SK-N-SH (cell line): Measurements from ENCODE around the gene RBBP8.

ENCODE experiments used
- REST ChIP-seq: IDR thresholded peaks from 2 replicates; pipeline ENCODE4 v1.6.1; 2012; ENCODE audit warnings: mild to moderate bottlenecking, low read depth, low read length, moderate library complexity
- TF ChIP-seq, protein P1 (sequence below): fragments of 200-600 bp; sonication (generic); IDR thresholded peaks from 2 replicates; pipeline ENCODE4 v1.6.1; 2017; ENCODE audit warnings: antibody characterized with exemption, mild to moderate bottlenecking, moderate library complexity
- TF ChIP-seq, protein P2 (sequence below): IDR thresholded peaks from 2 replicates; pipeline ENCODE4 v1.4.0; 2012; ENCODE audit warnings: low read depth, borderline replicate concordance

- TF ChIP-seq, protein P1, sequence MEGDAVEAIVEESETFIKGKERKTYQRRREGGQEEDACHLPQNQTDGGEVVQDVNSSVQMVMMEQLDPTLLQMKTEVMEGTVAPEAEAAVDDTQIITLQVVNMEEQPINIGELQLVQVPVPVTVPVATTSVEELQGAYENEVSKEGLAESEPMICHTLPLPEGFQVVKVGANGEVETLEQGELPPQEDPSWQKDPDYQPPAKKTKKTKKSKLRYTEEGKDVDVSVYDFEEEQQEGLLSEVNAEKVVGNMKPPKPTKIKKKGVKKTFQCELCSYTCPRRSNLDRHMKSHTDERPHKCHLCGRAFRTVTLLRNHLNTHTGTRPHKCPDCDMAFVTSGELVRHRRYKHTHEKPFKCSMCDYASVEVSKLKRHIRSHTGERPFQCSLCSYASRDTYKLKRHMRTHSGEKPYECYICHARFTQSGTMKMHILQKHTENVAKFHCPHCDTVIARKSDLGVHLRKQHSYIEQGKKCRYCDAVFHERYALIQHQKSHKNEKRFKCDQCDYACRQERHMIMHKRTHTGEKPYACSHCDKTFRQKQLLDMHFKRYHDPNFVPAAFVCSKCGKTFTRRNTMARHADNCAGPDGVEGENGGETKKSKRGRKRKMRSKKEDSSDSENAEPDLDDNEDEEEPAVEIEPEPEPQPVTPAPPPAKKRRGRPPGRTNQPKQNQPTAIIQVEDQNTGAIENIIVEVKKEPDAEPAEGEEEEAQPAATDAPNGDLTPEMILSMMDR: no peak
- TF ChIP-seq REST: no peak
- TF ChIP-seq, protein P2, sequence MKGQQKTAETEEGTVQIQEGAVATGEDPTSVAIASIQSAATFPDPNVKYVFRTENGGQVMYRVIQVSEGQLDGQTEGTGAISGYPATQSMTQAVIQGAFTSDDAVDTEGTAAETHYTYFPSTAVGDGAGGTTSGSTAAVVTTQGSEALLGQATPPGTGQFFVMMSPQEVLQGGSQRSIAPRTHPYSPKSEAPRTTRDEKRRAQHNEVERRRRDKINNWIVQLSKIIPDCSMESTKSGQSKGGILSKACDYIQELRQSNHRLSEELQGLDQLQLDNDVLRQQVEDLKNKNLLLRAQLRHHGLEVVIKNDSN: no peak
Measured at GRCh38 chr18:22935431-22935830, 2.3 kb downstream of the RBBP8 start.
